ENCODE results near the gene PPIL1.

- TF ChIP-seq CTCF (optimal IDR thresholded peaks at IDR 0.05 in 1 of 3, IDR thresholded peaks at IDR 0.05 in 1 of 3, conservative IDR thresholded peaks at IDR 0.05 in 1 of 3; ENCODE audit: extremely low read depth in 1 of 3, insufficient read depth in 2 of 3, low read length in 3 of 3) = no peak
- TF ChIP-seq EZH2 (IDR thresholded peaks at IDR 0.05; ENCODE audit: low read length) = no peak
Observed at GRCh38 chr6:36908747-36909146, 34.1 kb upstream of the PPIL1 start.

Measured in keratinocyte (primary cell).